IPS DF 4.7 (cell line): Measurements from ENCODE around the gene CDSN.
"Not testable (repeated sequence)": the region's sequence is repeated elsewhere in the genome, so short reads cannot be mapped to it uniquely, and the experiment has no call there.

Experiments
- DNase-seq: peaks from one replicate; pipeline ENCODE4 v3.0.0-alpha.2; 2013; ENCODE audit warnings: low spot score; ENCODE audit errors: extremely low read depth

The CDSN gene, protein sequence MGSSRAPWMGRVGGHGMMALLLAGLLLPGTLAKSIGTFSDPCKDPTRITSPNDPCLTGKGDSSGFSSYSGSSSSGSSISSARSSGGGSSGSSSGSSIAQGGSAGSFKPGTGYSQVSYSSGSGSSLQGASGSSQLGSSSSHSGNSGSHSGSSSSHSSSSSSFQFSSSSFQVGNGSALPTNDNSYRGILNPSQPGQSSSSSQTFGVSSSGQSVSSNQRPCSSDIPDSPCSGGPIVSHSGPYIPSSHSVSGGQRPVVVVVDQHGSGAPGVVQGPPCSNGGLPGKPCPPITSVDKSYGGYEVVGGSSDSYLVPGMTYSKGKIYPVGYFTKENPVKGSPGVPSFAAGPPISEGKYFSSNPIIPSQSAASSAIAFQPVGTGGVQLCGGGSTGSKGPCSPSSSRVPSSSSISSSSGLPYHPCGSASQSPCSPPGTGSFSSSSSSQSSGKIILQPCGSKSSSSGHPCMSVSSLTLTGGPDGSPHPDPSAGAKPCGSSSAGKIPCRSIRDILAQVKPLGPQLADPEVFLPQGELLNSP

GRCh38 chr6:31120151-31120915 lies at the start of gene CDSN:
Gene CDSN (minus strand): TSS chr6:31120446. CDS start chr6:31120419, 27 bp downstream.
- DNase-seq, result no peak

DNA sequence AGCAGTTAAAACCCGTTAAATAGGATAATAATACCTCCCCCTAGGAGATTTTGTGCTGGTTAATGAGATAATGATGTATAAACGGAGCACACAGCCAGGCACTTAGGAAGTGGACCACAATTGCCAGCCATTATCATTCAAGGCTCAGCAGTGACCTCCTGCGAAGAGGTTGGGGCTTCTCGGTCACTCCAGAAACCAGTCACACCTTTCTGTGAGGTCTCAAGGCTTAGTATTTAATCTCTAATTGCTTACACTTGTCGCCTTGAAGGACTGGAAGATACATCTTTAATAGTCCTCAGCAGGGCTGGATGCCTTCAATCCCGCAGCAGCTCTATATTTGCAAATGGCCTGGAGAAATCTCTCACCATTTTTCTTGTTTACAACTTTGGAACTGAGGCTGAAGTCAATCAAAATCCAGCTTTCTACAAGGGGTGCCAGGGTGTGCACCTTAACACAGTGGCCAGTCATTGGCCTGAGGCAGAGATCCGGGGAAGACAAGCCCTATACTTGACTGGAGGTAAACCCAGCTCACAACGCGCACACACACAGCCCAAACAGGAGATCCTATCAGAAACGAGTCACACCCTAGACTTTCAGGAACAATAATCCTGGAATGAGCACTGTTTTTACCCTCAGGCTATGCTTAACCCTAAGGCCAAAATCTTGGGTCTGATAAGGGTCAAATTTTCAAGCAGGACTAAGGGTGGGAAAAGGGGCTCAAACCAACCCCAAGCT lies 49.0 kb upstream of the CDSN start:
- no peak for DNase-seq

GRCh38 chr6:31168606-31169005 lies 48.4 kb upstream of the CDSN start:
- DNase-seq, result no peak

DNA sequence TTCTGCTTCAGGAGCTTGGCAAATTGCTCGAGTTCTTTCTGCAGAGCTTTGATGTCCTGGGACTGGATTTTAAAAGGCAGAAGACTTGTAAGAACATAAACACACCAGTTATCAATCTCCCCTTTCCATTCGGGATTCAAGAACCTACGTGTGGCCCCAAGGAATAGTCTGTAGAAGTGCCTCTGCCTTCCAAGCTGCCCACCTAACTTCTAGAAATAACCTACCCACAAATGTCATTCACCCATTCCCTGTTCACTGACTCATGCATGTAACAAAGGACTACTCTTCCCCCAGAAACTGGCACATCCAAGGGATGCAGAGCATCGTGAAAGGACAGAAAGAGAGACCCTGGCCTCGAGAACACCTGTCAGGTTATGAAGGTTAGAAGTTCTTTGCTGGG lies 45.7 kb upstream of the CDSN start:
- no peak for DNase-seq

DNA sequence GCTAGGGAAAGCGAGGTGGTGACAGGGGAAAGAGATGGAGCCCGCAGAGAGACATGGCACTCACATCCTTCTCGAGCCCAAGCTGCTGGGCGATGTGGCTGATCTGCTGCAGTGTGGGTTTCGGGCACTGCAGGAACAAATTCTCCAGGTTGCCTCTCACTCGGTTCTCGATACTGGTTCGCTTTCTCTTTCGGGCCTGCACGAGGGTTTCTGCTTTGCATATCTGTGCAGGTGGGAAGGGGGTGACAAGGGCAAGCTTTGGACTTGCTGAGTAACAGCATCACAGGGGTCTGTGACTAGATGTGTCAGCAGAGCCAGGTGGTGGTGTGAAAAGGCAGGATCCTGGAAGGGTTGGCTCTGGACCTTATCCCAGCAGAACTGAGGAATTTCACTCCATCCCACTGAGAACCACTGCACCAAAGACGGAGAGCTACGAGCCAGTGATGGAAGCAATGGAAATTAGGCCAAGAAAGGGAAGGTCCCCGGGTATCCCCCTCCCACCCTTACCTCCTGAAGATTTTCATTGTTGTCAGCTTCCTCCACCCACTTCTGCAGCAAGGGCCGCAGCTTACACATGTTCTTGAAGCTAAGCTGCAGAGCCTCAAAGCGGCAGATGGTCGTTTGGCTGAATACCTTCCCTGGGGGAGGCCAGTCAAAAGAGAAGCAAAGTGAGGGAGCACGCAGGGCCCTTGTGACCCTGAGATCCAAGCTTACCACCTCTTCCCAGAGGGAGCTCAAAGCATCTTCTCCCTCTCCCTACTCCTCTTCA lies 45.0 kb upstream of the CDSN start:
- not testable (repeated sequence) for DNase-seq

DNA sequence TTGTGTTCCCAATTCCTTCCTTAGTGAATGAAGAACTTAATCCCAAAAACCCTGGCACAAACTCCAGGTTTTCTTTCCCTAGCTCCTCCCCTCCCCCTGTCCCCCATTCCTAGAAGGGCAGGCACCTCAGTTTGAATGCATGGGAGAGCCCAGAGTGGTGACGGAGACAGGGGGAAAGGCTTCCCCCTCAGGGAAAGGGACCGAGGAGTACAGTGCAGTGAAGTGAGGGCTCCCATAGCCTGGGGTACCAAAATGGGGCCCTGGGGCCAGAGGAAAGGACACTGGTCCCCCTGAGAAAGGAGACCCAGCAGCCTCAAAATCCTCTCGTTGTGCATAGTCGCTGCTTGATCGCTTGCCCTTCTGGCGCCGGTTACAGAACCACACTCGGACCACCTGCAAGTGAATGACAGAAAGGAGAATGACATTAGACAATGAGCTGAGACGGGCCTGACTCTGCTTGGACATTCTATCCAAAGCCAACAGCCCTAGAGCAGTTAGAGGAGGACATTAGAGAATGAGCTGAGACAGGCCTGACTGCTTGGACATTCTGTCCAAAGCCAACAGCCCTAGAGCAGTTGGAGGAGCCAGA lies 44.3 kb upstream of the CDSN start:
- DNase-seq, result not testable (repeated sequence)

GRCh38 chr6:31163922-31164321 lies 43.7 kb upstream of the CDSN start:
- DNase-seq, result no peak

DNA sequence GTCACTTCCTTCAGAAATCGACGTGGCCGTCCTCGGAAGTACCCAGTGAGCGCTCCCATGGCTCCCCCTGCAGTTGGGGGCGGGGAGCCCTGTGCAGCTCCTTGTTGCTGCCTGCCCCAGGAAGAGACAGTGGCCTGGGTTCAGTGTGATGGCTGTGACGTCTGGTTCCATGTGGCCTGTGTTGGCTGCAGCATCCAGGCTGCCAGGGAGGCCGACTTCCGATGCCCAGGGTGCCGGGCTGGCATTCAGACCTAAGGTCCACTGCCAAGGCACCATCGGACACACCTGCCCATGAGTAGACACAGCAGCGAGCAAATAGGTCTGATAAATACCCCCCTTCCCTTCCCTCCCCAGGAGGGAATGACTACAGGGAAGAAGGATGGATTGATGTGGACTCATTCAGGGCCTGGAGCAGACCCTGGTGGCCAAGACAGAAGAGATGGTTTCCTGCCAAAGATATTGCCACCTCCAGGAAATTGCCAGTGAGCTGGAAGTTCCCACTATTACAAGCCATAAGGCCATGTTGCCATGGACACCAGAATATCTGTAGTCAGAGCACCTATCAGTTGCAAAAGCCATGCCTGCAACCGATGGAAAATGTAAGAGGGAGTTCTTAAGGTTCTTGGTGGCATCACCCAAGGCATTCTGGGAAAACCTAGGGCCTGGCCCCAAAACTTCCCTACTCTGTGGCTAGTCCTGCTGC lies 42.4 kb upstream of the CDSN start:
- no peak for DNase-seq

- no peak for DNase-seq
Measured at GRCh38 chr6:31161216-31162126, 41.2 kb upstream of the CDSN start.

DNA sequence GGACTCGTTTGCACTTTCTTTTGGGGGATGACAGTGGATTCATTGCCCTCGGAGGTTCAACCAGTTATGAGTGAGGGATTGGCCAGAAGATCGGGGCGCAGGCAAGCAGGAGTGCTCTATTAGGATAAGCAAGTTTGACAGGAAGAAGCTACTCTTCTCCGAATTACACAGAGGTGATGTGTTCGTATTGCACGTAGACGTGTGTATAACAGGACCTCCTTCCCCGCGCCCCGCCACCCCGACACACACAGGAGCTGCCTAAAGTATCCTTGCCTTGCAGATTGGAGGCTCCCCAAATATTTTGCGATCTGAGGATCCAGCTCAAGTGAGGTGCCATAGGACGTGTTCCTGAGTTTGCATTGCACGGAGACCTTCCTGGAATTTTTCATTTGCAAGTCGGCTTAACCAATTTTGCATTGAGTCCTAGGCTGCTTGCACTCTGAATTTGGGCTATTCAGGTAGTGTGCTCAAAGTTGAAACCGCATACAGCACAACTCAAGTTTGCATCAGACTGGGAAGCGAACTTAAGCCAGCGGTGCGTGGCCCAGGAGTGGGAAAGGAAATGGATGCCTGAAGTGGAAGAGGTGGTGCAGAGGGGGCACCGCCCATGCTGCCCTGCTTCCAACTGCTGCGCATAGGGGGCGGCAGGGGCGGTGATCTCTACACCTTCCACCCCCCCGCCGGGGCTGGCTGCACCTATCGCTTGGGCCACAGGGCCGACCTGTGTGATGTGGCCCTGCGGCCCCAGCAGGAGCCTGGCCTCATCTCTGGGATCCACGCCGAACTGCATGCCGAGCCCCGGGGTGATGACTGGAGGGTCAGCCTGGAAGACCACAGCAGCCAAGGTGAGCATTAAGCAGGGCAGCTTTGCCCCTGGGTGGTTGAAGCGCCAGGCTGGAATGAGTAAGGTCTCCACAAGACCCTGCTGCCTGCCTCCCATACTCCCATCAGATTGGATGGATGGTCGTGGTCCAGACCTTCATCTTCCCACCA lies 38.9 kb upstream of the CDSN start:
- DNase-seq, result no peak

DNA sequence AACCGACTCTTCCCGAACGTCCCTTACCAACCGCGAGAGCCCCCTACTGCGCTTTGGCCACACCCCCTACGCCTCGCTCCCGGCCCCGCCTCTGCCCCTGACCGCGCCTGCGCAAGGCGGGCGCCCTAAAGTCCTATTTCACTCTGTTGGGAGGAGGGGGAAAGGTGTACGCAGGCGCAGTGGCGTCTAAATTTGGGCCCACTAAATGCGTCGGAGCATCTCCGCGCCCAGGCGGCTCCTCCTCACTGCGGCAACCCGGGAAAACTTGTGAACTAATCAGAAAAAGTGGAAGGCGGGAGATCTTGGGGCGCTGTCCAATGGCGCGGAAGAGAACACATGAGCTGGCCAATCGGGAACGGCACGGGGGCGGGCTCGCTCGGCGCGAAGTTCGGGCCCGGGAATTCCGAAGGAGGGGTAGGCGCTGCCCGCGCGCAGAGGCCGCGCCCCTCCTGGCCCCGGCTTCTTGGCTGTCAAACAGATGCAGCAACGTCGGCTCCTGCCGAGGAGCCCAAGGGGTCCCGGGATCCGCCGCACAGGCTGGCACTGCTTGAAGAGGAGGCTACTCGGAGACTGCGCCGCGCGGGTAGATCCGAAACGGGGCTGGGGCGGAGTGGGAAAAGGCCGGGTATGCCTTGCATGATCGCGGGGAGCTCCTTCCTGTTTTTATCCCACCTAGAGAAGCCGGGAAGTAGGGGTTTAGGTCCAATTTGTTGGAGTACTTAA lies 38.1 kb upstream of the CDSN start, which contains the start of gene TCF19:
TCF19 (plus strand) TSS at position 450 of the 723 bp plus-strand sequence. CDS start 881 bp downstream, outside the sequence.
- DNase-seq, result no peak

- DNase-seq, result no peak
Measured at GRCh38 chr6:31157513-31158139, 37.4 kb upstream of the CDSN start, which contains the start of gene CCHCR1. Gene CCHCR1 (minus strand): TSS chr6:31157802. CDS start chr6:31157600, 202 bp downstream.

DNA sequence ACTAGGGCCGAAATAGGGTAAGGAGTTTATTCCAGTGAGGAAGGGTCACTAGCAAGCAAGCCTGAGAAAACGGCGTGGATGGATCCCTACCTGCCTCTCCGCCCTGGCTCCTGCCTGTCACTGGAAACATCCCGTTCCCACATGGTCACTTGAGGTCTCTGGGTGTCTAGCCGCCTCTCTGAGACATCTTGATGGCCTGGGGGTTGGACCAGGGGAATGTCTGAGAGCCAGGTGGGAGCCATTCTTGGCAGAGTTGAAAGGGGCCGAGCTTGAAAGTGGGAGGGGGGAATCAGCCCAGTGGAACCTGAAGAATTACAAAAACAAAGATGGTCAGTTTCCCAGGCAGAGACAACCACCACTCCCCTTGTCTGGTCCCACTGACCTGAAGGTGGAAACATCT lies 36.4 kb upstream of the CDSN start:
- DNase-seq, result no peak

- no peak for DNase-seq
Measured at GRCh38 chr6:31154436-31154835, 34.2 kb upstream of the CDSN start.

DNA sequence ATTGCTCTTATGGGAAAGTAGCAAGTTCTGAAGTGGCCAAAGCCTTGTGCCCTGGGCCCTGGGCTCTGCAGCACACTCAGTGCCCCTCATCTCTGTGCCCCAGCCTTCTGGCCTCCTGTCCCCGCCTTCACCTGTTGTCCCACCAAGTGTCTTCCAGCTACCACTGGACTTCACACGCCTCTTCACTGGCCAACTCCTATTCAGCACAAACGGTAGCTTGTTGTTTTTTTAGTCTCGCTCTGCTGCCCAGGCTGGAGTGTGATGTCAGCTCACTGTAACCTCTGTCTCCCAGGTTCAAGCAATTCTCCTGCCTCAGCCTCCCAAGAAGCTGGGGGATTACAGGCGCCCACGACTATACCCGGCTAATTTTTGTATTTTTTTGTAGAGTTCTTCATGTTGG lies 32.5 kb upstream of the CDSN start:
- no peak for DNase-seq

DNA sequence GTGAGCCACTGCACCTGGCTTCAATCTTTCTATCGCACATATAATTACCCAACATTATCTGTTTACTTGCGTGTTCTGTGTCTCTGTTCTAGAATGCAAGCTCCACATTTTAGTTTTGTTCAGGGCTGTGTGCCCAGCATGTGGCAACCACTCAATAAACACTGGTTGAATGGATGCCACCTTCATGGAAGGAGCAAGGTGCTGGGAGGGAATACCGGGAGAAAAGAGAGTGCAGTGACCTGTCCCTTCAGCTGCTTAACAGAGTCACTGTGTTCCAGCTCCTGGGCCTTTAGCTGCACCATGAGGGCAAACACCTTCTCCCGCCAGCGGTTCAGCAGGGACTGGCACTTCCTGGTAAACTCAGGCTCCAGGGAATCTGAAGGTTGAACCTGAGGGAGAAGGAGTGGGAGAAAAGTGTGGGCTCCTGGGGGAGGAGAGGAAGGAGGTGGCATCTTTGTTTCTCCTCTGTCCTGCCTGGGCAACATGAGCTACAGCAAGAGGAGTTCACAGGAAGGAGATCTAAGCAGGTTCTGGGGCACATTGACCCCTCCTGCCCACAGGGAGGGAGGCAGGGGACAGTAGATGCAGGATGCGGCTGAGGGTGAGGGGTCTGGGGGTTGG lies 29.7 kb upstream of the CDSN start:
- no peak for DNase-seq
